OCI-M2 (cell line): ENCODE measurements around the gene MEN1.

Experiments used
- DNase-seq: peaks from one replicate; lab custom pipeline; 2025; ENCODE audit not compliant: unreplicated experiment; lab: John Stamatoyannopoulos, UW

The MEN1 gene

GRCh38 chr11:64803158-64803845 lies 7.0 kb downstream of the MEN1 start, which contains the start of gene MAP4K2:
Gene MAP4K2, minus strand, starts transcription at chr11:64803214. Its CDS starts 65 bp downstream, at chr11:64803149.
- DNase-seq: no peak

- DNase-seq: no peak
Measured at GRCh38 chr11:64802370-64803157, 7.8 kb downstream of the MEN1 start.

- no peak for DNase-seq
Measured at GRCh38 chr11:64801561-64802369, 8.6 kb downstream of the MEN1 start.

- DNase-seq: no peak
Measured at GRCh38 chr11:64801158-64801464, 9.2 kb downstream of the MEN1 start.

GRCh38 chr11:64800303-64801157 lies 9.8 kb downstream of the MEN1 start:
- DNase-seq: no peak

DNA sequence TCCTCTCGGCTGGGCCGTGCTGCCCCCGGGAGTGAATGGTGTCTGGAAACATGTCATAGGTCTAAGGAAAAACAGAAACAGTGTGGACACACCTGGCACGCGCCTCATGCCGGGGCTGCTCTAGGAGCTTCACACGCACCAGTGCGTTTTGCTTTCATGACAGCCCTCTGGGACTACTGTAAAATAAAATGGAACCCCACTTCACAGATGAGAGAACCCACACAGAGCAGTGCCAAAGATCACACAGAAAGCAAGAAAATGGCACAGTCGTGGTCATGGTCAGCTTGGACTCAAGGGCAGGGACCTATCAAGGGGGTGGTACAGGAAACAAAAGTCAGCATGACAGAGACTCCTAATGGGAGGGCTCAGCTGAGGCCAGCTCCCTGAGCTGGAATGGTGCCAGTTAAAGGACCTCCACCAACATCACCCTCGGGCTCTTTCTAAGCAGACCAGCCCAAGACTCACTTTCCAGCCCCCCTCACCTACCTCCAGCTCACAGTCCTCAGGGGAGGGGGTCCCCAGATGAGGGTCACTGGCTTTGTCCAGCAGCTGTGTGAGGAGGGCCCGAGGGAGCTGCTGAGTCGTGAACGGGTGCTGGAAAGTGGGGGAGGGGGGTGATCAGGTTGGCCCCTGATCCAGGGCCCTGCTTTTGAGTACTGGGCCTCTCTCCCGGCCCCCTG lies 10.6 kb downstream of the MEN1 start:
- no peak for DNase-seq

DNA sequence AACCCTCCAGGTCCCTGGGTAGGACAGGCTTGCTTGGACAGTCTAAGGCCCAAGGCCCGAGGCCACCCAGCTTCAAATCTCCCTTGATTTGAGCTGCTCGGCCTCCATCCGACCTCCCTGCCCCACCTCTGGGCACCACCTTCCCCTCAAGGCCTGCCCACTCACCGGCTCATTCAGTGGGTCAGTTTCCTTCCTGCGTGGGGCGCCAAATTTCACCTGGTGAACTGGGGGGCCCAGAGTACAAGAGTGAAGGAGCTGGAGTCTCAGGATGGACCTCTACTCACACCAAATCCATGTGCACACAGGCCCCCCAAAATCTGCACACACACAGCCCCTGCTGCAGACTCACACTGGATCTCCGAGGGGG lies 11.1 kb downstream of the MEN1 start:
- DNase-seq: no peak

- no peak for DNase-seq
Measured at GRCh38 chr11:64796757-64797541, 13.4 kb downstream of the MEN1 start.

DNA sequence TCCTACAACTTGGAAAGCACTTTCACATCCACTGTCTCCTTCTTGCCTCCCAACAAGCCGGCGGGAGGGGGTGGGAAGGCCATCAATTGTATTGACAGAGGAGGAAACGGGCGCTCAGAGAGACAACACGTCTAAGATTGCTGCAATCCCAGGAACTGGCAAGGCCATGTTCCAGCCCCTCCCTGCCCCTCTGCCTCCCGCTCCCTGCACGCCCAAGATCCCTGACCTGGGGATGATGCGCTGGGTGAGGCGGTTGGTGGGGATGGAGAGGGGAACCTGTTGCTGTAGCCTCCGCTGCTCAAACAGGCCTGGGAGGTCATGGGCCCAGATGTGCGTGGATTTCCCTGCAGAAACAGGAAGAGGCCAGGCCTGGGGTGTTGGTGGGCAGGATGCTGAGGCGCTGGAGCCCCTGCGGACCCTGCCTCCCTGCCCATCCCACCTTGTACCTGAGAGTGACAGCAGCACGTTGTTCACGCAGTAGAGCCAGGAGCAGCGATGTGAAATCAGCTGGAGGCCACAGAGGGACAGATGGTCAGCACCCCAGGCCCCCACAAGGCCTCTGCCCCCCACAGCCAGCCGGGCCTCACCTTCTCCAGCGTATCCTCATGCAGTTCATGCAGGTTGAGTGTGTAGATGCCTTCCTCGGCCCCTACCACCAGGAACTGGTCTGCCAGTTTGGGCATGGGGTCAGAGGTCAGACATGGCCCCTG lies 14.1 kb downstream of the MEN1 start:
- no peak for DNase-seq

- DNase-seq: no peak
Measured at GRCh38 chr11:64794526-64794925, 15.8 kb downstream of the MEN1 start.

DNA sequence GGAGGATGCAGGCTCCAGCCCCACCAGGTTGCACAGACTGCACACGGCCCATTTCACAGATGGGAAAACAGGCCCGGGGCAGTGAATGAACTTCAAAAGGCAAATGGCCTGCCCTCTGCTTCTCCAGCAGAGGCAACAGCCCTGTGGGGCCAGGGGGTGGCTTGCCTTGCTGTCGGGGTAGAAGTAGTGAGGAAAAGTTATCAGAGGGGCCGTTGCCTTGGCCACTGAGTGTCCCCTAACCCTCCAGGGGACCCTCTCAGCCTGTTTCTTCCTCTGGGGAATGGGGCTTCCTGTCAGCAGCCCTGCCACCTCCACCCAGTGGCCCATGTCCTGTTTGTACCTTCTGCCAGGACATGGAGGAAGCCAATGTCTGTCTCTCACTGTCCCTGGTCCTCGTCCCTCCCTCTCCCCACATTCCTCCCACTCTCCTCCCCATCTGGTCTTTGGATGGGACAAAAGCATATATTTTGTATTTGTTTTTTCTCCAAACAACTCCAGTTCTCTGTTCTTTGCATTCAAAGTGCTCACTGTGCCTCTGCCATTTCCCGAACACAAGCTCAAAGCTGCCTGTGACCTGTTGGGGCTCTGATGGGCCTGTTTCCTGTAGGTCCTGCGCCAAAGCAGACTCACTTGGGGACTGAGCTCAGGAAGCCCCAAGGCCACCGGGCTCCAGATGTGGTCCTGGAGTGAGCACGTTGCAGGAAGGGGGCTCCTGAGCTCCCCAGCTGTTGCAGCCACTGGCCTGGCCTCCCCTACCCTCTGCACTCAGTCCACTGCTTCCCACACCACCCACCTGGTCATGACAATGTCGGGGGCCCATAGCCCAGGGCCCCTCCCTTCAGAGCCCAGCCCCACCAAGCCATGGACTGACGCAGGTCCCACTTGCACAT lies 16.8 kb downstream of the MEN1 start:
- DNase-seq: no peak

DNA sequence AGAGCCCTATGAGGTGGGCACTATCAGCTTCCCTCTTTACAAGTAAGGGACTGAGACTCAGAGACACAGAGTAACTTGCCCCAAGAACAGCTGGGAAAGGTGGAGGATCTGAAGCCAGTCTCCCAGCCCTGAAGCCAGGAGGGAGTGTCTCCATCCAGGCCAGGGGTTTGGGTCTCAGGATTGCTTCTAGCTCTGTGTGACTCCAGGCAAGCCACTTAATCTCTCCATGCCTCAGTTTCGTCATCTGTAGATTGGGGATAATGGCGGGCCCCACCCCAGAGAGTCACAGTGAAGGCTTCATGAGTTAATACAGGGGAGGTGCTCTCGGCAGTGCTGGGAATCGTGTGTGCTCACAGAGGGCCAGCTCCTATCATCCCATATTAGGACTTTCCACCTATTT lies 17.9 kb downstream of the MEN1 start:
- DNase-seq: no peak

DNA sequence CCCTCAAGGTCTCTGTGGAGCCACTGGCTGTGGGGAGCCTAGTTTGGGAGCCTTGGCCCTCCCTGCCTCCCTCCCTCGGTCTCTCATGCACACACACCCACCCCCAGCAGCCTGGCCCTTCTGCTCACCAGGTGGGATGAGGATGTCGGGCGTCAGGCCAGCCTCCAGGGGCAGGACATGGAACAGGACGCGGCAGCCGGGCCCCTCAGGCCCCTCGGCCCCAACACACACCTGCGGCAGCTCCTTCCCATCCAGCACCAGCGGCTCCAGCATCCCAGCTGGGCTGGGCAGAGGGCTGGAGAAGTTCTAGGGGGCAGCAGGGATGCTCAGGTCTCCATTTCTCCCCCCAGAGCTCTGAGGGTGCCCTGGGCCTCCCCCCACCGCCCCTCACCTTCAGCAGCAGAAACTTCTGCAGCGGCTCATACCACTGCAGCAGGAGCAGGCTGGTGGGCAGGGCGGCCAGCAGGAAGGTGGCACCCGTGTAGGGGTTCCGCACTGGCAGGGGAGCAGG lies 18.5 kb downstream of the MEN1 start:
- DNase-seq: no peak

DNA sequence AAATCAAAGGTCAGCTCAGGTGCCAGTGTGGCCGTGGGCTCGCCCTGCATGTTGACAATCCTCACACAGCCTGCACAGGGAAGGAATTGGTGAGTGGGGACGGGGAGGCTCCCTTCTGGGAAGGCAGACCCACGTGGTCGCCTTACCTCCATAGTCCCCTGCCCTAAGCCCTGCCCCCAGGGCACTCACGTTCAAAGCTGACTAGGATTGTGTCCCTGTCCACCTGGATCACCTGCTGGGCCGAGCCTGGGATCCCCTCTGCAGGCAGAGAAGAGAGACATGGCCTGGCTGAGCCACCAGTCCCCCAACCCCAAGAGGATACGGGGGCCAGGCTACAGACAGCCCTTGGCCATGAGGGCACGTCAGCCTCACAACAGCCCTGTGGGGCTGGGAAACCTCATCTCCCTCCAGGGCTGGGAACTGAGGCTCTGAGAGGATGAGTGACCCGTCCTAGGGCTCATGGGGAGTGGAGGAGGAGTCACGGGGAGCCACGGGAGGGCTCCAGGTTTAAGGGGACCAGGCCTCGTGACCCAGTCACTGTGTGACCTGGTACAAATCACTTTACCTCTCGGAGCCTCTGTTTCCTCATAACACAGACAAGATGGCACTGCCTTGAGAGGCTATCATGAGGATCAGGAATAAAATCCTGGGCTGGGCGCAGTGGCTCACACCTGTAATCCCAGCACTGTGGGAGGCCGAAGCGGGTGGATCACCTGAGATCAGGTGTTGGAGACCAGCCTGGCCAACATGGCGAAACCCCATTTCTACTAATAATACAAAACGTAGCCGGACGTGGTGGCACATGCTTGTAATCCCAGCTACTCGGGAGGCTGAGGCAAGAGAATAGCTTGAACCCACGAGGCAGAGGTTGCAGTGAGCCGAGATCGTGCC lies 19.9 kb downstream of the MEN1 start:
- no peak for DNase-seq

GRCh38 chr11:64789331-64790204 lies 20.8 kb downstream of the MEN1 start:
- no peak for DNase-seq
